ENCODE measurements around the gene TENM3.

- TF ChIP-seq GLIS3 (CRISPR knock-in tag; IDR thresholded peaks at IDR 0.05) (no peak), ARNTL (CRISPR knock-in tag; IDR thresholded peaks at IDR 0.05; ENCODE audit: borderline replicate concordance, low read depth) (no peak), ZFP3 (CRISPR knock-in tag; IDR thresholded peaks at IDR 0.05) (no peak), TOX (CRISPR knock-in tag; IDR thresholded peaks at IDR 0.05; ENCODE audit: borderline replicate concordance) (no peak), ZNF70 (CRISPR knock-in tag; IDR thresholded peaks at IDR 0.05) (no peak), CSDC2 (CRISPR knock-in tag; IDR thresholded peaks at IDR 0.05) (no peak), CREB5 (CRISPR knock-in tag; IDR thresholded peaks at IDR 0.05; ENCODE audit: low read depth) (no peak)
Observed at GRCh38 chr4:182215148-182215547, 28.1 kb upstream of the TENM3 start.
